H1 (cell line): ENCODE results near the gene GXYLT1. TPM values are rescaled to one million over a fixed set of nuclear protein-coding genes. Genes with fewer than 3 reads are reported as not detected.

Experiments used
- ATF2 ChIP-seq: IDR thresholded peaks from 2 replicates; pipeline ENCODE4 v1.6.1; 2012; ENCODE audit warnings: low read length, inconsistent platforms
- KDM4A ChIP-seq: IDR thresholded peaks from one replicate; pipeline ENCODE4 v1.7.1; 2012; ENCODE audit warnings: low read depth, mild to moderate bottlenecking, moderate library complexity, low read length, inconsistent platforms; ENCODE audit not compliant: severe bottlenecking
- SAP30 ChIP-seq: fragments of 300-600 bp; sonication (generic); IDR thresholded peaks from 2 replicates; pipeline ENCODE4 v1.7.1; 2012; ENCODE audit warnings: low read length, moderate library complexity, mild to moderate bottlenecking, inconsistent platforms; ENCODE audit not compliant: insufficient read depth, insufficient replicate concordance
- SIX5 ChIP-seq: IDR thresholded peaks from 2 replicates; pipeline ENCODE4 v1.6.1; 2011; ENCODE audit warnings: mild to moderate bottlenecking, low read depth, low read length
- TAF1 ChIP-seq: IDR thresholded peaks from 2 replicates; pipeline ENCODE4 v1.6.1; 2011; ENCODE audit warnings: mild to moderate bottlenecking, low read depth, low read length
- polyA plus RNA-seq, 7 experiments: library from polyadenylated mRNA; depleted of rRNA in 3 of 7; stranded (reverse) in 5 of 7; unstranded in 2 of 7; fragments of >200 nt in 5 of 7; fragments of 200-250 nt in 2 of 7; gene quantifications; 1 replicate in 5 of 7; 2 replicates in 1 of 7; 4 replicates in 1 of 7; pipeline versions ENCODE4 v1.2.1 to v1.2.3, GENCODE V29; 2011 to 2013; ENCODE audit warnings: missing spikeins in 2 of 7, mixed read lengths in 2 of 7
- total RNA-seq: library from RNA; stranded (reverse); fragmentation: NEBNext Ultra II Directional; extraction: Animal tissue kit (Norgen Biotek cat#: 25700); gene quantifications from 2 replicates; pipeline ENCODE4 v1.2.1, GENCODE V29; 2021
- TF ChIP-seq, protein P1 (sequence below): fragments of 300-600 bp; sonication (generic); IDR thresholded peaks from 2 replicates; pipeline ENCODE4 v1.7.1; 2012; ENCODE audit warnings: low read length, moderate library complexity, mild to moderate bottlenecking, inconsistent platforms; ENCODE audit not compliant: insufficient replicate concordance

Gene GXYLT1
- total and polyA plus RNA-seq, 2 of the 8 experiments (the other 6 are each of a cell fraction or from before 2014, with no cell fraction given), result 3.1 to 10.7 TPM

- TF ChIP-seq, protein P1, sequence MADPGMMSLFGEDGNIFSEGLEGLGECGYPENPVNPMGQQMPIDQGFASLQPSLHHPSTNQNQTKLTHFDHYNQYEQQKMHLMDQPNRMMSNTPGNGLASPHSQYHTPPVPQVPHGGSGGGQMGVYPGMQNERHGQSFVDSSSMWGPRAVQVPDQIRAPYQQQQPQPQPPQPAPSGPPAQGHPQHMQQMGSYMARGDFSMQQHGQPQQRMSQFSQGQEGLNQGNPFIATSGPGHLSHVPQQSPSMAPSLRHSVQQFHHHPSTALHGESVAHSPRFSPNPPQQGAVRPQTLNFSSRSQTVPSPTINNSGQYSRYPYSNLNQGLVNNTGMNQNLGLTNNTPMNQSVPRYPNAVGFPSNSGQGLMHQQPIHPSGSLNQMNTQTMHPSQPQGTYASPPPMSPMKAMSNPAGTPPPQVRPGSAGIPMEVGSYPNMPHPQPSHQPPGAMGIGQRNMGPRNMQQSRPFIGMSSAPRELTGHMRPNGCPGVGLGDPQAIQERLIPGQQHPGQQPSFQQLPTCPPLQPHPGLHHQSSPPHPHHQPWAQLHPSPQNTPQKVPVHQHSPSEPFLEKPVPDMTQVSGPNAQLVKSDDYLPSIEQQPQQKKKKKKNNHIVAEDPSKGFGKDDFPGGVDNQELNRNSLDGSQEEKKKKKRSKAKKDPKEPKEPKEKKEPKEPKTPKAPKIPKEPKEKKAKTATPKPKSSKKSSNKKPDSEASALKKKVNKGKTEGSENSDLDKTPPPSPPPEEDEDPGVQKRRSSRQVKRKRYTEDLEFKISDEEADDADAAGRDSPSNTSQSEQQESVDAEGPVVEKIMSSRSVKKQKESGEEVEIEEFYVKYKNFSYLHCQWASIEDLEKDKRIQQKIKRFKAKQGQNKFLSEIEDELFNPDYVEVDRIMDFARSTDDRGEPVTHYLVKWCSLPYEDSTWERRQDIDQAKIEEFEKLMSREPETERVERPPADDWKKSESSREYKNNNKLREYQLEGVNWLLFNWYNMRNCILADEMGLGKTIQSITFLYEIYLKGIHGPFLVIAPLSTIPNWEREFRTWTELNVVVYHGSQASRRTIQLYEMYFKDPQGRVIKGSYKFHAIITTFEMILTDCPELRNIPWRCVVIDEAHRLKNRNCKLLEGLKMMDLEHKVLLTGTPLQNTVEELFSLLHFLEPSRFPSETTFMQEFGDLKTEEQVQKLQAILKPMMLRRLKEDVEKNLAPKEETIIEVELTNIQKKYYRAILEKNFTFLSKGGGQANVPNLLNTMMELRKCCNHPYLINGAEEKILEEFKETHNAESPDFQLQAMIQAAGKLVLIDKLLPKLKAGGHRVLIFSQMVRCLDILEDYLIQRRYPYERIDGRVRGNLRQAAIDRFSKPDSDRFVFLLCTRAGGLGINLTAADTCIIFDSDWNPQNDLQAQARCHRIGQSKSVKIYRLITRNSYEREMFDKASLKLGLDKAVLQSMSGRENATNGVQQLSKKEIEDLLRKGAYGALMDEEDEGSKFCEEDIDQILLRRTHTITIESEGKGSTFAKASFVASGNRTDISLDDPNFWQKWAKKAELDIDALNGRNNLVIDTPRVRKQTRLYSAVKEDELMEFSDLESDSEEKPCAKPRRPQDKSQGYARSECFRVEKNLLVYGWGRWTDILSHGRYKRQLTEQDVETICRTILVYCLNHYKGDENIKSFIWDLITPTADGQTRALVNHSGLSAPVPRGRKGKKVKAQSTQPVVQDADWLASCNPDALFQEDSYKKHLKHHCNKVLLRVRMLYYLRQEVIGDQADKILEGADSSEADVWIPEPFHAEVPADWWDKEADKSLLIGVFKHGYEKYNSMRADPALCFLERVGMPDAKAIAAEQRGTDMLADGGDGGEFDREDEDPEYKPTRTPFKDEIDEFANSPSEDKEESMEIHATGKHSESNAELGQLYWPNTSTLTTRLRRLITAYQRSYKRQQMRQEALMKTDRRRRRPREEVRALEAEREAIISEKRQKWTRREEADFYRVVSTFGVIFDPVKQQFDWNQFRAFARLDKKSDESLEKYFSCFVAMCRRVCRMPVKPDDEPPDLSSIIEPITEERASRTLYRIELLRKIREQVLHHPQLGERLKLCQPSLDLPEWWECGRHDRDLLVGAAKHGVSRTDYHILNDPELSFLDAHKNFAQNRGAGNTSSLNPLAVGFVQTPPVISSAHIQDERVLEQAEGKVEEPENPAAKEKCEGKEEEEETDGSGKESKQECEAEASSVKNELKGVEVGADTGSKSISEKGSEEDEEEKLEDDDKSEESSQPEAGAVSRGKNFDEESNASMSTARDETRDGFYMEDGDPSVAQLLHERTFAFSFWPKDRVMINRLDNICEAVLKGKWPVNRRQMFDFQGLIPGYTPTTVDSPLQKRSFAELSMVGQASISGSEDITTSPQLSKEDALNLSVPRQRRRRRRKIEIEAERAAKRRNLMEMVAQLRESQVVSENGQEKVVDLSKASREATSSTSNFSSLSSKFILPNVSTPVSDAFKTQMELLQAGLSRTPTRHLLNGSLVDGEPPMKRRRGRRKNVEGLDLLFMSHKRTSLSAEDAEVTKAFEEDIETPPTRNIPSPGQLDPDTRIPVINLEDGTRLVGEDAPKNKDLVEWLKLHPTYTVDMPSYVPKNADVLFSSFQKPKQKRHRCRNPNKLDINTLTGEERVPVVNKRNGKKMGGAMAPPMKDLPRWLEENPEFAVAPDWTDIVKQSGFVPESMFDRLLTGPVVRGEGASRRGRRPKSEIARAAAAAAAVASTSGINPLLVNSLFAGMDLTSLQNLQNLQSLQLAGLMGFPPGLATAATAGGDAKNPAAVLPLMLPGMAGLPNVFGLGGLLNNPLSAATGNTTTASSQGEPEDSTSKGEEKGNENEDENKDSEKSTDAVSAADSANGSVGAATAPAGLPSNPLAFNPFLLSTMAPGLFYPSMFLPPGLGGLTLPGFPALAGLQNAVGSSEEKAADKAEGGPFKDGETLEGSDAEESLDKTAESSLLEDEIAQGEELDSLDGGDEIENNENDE, result no peak
- no peak for TF ChIP-seq SAP30
- no peak for TF ChIP-seq SIX5
- no peak for TF ChIP-seq KDM4A
- TF ChIP-seq TAF1, result no peak
- TF ChIP-seq ATF2, result no peak
- TF ChIP-seq, all 59 proteins: peak for 0
Measured at GRCh38 chr12:42173961-42174521, 29.4 kb upstream of the GXYLT1 start (continued).
